ENCODE measurements around the gene PTPRT.

Gene PTPRT

DNA sequence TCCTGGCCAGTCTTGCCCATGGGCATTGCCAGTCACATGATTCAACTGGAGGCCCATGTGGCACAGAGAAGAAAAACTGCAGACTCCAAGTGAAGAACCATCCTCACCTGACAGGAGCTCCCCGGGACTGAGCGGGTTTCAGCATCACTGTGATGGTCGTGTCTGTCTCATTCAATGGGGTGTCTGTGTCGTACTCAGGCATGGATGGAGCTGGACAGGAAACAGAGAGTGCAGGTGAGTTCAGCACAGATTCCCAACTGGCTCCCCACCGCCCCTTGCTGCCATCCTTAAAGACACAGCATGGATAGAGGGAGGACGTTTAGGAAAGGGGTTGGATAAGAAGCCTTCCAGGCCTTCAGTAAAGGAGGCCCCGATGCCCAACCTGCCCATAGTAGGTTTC lies 839.2 kb downstream of the PTPRT start:
- DNase-seq = no peak

DNA sequence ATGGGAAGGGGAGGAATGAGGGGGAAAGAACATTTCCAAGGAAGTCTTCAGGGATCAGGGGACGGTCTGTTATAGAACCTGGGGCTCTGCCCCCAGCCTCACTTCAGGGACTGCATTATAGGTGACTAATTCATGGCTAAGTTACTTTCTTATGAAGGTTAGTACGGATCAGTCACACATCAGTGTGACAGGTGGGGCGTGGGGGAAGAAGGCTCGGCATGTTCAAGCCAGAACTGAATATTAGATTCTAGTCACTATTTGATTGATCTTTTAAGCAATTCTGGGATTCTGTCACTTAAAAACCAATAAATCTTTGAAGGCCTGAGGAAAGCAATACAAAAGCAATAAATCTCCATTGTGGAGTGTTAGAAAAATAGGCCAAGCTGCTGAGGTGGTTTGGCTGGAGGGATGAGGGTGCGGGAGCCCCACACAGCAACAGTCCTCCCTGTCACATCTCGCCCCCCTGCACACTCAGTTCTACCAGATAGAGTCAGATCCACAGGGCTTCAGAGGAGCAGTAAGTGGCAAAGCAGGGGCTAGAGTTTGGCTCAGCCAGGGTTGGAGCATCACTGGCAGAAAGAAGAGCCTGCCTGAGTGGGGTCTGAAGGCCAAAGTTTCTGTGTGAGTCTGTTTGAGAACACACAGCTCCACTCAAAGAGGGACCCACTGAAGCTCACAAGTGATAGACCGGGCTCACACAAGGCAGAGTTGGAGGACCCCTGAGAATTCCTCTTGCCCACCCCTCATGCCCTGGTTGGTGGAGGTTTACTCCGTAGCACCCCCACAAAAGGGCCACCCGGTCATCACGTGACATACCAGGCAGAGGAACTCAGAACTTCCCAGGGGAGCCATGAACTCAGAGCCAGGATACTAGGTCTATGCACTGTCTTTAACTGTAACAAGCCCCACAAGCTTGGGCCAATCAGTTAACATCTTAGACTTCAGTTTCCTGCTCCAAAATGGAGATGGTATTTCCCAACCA lies 843.2 kb downstream of the PTPRT start:
- no peak for DNase-seq

DNA sequence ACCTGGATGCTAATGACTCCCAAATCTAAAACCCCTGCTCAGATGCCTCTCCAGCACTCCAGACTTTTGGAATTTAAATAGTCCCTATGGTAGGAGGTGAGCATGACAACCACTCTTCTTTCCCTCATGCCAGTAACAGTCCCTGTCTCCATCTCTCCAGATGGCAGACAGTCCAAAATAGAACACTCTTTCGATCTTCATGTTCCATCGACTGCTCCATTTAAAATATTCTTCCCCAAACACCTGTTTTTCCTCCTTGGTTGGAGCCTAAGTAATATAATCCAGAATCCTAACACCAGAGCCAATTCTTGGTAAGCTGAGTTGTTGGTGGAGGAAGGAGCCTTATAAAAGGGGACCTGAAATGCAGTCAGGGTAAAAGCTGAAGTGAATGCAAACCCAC lies 848.1 kb downstream of the PTPRT start:
- DNase-seq = no peak

DNA sequence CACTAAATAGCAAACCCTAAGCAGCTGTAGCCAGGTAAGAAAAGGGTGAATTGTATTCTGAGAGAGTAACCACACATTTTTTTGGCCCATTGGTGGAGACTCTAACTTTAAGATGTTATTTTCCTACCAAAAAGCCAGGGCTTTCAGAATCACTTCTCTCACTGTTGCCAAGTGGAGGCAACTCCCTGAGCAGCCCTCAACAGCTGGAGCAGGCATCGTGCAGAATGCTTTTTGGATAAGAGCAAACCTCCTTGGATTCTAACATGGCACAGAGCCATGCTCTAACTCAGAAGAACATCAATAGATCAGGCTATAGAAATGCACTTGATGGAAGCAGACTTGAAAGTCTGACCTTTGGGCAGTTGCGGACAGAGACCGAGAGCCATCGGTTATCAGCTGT lies 849.3 kb downstream of the PTPRT start:
- no peak for DNase-seq

DNA sequence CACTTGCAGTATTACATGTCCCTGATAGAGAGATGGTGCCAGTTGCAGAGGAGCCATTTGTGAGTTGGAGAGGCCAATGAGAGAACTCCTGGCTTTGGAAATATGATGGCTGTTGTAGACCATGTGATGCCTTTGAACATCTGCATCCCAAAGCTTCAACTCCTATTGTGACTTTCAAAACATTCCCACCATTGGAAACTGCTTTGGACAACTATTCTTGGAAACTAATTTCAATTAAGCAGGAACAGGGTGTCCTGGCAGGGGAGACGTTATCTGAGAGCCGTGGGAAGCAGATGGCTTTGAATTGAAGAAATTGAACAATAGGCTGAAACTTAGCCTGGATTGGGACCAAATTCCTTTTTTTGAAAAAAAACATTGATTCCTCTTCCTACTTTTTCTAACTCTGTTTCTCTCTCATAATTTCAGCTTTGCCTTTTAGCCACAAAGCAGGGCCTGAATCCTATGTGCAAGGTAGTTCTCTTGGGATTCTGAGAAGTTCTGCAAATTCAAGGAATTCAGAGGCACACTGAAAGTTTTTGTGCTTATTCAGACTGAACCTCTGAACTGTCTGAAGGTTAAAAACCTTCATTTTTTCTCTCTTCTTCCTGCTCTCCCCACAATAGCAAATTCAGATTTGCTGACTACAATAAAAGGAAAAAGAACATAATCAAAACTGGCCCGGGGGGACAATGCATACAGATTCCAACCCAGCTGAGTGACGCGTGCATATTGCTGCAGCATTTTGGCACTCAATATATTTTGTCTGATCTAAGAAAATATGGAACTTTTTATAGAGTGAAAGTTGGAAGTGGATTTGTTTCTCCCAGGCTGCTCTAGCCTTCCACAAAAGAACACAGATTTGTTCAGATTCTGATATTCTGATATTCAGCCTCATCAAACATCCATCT lies 851.2 kb downstream of the PTPRT start:
- DNase-seq = no peak

DNA sequence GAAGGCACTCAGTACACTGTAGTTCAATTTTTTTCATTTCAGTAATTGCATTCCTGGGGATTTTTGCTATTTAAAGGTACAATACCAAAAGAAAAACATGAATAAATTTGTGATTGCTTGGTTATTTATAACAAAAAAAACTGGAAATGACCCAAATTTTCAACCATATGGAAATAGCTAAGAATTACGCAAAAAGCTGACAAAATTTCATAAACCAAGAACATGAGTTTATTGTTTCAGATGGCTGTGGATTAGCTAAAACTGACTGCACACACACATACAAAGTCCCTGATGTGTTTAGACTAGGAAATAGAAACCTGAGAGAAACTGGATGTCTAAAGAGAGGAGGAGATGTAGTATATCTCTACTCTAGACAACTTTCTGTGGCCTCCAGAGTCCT lies 853.1 kb downstream of the PTPRT start:
- no peak for DNase-seq

DNA sequence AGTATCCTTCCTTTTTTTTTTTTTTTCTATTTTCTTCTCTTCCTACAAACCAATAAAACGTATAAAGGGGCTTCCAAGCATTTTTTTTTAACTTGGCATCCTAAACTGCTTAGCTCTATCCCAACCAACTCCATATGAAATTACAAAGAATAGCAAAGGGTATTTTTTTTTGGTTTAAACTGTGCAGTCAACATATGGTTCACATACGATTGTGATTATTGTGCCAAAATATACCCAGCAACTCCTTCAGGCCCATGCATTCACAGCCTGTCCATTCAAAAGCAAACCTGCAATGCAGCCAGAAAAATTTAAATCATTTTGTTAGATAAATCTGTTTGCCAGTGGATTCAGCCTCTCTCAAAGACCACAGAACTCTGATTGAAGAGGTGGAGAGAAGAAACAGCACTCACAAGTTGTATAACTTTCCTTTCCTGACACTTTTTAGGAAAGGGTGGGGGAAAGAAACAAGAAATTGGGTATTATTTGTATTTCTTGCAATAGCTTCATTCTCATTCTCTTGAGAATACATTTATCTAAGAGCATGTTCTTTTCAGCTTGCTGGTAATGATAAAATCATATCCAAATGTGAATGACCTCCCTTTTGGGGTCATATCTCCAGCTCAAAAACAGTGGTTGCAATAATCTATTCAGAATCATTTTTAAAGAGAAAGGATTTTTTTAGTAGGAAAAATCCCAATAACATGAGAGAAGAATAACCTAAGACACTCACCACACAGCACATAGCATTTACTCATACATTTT lies 870.3 kb downstream of the PTPRT start:
- no peak for DNase-seq

DNA sequence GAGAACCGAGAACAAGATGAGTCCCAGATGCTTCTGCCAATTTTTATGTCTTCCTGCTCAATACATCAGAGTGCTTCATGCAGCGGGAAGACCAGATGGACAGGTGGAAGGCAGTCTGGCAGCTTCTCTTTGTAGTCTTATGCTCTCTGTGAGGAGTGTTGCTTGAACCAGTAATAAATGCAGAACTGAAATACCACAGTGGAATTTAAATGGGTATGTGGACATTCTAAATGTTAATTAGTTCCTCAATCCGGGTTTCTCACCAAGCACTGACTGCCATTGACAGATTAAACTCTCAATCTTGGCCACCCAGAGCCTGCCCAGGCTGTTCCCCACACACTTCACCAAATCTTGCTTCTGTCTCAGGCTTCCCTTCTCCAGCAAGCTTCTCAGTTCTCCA lies 876.0 kb downstream of the PTPRT start:
- no peak for DNase-seq

DNA sequence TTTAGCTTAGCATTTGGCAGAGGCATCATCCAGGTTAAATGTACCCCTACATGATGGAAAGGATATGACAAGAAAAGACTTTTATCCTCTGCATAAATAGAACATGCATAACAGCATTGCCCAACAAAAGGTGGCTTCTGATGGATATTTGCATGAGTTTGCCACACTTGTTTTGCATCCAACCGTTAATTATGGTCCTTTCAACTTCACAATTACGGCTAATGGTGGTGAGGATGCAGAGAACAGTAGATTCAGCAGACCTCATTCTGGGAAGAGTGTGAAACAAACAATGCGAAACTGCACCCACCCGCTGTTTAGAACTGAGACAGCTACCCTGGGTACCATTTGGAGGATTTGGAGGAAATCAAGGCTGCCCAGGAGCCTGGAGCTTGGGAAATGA lies 880.7 kb downstream of the PTPRT start:
- no peak for DNase-seq

DNA sequence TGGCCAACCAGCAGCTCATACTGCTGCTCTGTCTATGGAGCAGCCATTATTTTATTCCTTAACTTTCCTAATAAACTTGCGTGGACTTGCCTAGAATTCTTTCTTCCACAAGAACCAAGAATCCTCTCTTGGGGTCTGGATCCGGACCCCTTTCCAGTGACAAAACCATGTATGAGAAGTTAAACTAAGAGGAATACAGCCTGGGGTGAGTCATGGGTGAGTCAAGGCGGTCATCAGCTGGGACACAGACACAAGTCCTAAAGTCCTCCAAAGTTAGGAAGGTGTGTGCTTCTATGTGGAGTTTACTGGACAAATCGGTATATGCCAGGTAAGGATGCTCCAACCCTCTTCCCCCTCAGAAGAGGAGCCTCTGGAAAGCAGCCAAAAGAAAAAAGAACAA lies 881.5 kb downstream of the PTPRT start:
- DNase-seq = no peak

DNA sequence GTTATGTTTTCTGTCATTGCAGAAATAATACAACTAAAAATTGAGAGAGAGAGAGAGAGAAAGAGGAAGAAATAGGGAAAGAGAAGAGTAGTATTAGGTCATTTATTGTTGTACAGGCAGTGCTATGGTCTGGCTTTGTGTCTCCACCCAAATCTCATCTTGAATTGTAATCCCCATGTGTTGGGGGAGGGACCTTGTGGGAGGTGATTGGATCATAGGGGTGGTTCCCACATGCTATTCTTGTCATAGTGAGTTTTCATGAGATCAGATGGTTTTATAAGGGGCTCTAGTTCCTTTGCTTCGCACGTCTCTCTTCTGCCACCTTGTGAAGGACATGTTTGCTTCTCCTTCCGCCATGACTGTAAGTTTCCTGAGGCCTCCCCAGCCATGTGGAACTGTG lies 894.1 kb downstream of the PTPRT start:
- DNase-seq = no peak

DNA sequence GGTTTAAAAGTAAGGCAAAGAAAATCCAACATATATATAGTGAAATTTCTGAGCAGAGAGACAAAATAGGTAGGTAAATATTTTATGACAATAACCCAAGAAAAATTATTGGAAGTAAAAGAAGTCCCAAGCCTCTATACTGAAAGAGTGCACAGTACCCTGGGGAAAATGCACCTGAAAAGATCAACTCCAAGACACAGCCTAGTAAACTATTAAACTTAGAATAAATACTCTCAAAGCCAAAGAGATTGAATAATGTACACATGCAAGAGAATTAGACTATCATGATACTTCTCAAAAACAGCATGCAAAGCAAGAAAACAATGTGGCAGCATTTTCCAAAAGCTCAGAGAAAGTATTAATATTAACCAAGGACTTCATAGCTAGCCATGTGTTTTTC lies 894.7 kb downstream of the PTPRT start:
- no peak for DNase-seq

DNA sequence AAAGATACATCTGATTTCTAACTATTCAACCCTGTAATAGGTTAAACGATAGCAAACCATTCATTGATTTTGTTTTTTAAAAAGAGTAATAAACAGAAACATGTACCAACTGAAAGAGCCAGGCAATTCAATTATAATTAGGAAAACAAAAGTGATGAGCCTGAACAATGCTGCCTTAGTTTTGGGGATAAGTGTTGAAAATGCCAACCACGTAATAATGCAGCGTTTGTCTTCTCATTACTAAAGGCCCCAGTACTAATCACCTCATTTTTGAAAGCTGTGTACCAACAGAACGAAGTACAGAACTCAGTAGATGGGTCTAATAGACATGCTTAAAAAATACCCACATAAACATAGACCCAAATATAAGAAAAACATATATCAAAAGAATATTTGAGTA lies 907.9 kb downstream of the PTPRT start:
- DNase-seq = no peak

DNA sequence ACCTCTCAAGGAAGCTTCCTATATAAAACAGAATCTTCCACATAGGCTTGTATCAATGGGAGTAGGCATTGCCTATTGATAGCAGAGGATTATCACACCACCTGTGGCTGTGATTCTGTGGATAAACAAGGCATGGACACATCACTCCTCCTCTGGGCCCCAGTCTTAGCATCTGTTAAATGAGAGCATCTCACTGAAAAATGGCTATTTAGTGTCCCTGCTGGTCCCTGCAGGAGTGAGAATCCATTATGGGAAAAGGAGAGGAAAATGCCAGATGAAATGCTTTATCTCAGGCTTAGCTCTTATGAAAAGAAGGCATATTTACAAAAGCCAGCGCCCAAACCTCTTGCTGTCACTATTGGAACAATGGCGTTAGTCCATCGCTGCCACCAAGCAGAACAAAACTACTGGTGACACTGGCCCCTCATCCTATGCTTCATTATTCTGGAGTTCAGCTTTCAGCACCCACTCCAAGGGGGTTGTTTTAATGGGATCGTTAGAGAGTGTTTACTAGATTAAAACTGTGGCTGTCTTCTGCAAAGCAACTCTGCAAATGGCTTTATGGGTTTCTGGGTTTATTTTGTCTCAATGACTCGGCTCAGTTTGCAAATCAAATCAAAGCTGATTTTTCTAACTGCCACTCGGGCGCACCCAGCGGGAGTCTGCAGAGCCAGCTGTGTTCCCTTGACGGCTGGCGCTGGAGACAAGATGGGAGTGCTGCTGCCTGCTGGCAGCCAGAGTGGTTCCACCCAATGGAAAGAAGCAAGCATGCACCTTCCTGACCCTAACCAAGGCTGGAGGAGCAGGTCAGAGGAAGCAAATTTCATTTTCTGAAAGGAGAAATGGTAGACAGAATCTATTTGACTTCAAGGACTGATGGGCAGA lies 912.7 kb downstream of the PTPRT start:
- DNase-seq = no peak

DNA sequence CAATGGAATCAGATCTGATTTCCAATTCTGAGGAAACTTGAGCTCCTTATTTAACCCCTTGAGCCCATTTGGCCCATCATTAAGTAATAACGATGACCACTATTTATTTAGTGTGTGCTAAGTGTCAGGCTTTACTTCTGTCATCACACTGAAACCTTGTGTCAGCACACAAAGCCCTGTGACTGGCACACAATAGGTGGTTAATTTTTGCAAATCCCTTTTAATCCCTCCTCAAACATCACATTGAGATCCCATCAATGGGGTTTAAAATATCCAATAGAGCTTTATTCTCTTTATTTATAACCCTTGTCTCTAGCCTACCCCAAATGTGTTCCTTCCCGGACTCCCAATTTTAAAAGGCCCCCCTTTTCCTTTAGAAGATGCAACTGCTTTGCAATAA lies 914.7 kb downstream of the PTPRT start:
- no peak for DNase-seq

DNA sequence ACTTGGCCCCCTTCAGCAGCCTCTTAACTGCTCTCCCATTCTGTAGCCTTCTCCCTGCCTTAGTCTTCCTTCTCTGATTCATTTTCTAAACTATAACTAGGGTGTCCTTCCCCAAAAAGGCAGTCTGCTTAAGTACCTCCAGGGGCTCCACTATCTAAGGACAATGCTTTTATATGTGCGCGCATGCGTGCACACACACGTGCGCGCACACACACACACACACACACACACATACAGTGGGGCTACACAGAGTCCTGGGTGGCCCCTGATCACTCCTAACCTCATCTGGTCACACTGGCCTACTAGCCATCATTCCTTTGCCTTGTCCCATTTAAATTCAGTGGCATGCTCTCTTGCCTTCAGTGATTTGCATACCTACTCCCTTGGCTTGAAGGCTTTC lies 917.2 kb downstream of the PTPRT start:
- no peak for DNase-seq

DNA sequence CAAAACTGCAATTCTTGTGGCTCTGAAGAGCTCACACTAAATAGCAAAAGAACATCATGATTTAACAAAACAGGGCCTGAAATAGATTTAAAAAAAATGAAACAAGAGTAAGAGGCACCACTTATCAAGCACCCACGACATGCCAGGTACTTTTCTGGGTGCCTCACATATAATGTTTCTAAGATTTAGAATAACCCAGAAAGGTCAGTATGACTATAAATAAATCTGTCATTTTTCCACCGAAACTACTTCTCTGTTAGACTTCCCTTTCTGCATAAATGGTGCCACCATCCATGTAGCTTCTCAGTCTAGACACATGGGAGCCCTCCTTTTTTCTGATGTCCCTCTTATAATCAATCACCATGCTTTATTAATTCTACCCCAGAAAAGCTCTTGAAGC lies 919.2 kb downstream of the PTPRT start:
- DNase-seq = no peak

DNA sequence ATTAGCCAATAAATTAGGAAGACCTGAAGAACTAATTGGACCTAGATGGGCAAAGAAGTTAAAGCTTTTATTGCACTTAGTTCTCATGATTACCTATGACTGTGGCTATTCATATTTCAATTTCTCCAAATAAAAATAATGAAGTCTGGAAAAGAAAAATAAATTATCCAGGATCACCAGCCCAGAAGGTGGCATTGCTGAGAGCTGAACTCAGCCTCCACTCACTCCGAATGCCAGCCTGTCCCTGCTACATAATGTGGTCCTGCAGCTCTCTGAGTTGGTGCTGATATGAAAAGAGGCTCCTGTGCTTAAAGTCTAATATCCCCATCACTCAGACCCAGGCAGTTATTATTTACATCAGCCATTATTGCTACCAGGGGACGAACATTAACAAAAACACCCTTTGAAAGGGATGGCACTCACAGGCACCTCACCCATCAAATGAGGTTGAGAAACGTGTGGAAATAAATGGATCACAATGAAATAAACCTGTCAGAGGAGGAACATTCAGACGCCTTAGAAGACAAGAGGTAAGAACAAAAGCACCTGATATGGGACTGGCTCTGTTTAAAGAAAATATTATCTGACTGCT lies 921.8 kb downstream of the PTPRT start:
- DNase-seq = no peak

DNA sequence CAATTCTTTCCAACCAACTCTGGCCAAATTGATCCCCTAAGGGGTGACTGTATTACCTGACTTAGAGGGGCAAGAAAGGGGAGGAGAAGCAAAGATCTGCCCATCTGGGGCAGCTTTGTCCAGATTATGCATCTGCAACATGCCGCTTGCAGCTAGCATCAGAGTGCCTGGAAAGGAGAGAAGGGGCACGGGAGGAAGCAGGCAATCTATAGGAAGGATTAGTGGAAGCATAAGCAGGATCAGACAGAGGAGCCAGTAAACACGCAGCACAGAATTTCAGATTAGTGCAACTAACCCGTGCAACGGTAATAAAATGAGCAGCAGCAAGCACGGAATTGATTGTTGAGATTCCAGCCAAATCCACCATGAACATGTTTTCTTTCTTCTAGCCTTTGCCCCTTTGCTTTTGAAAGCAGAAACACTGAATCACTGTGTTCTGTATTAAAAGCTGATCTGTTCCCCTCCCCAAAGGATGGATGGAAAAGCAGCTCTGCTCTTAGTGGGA lies 927.9 kb downstream of the PTPRT start:
- DNase-seq = no peak

DNA sequence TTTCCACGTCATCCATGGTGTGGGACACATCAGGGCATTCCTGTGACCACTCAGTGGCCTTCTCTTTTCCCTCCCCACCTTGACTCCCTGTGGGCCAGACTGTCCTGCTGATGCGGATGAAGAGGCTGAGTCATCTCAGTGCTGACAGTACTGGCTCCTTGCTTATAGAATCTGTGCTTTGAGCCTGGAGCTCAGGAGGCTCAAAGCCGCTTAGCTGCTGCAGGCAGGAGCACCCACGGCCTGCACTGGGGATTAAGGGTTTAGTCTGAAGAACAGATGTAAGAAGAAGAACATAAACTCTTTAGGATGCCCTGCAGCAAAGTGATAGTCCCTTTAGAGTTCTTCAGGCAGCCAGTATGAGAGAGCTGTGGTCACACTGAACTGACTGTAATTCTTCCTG lies 929.5 kb downstream of the PTPRT start:
- no peak for DNase-seq

DNA sequence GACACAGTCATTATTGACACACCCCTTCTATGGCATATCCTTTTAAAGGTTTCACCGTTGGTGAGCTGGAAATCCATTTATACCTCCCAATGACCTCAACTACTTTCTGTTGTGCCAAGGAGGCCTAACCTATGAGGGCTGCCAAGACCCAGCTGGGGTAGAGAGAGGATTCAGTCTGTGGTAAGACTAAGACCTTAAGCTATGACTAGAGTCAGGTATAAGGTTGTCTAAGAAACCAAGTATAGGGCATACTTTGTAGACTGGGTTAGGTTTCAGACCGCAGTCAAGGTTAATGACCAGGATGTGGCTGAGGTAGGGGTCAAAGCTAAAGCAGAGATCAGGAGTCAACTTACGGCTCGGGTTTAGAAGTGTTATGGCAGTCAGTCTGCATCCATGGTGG lies 930.3 kb downstream of the PTPRT start:
- no peak for DNase-seq
